CD4-positive, CD25-positive, alpha-beta regulatory T cell (primary cell): ENCODE results near the gene TTC8. TPM values are rescaled to one million over a fixed set of nuclear protein-coding genes. Genes with fewer than 3 reads are reported as not detected.

Experiments used
- ATAC-seq, 2 donors: fragments of 150-1000 bp; cut with Tn5 transposase; one replicate each; pipeline ENCODE4 v1.10.0; 2021; ENCODE audit warnings: low read depth in 2 of 2, moderate number of reproducible peaks in 2 of 2, moderate library complexity in 1 of 2
- DNase-seq, 3 donors: peaks; one replicate each; pipeline versions ENCODE4 v3.0.0 to v3.0.0-alpha.2; 2012 to 2022; ENCODE audit warnings: mixed read lengths in 1 of 3
- H3K27ac ChIP-seq: one replicate; pipeline ENCODE4 v1.7.0; 2013; ENCODE audit warnings: mild to moderate bottlenecking, low read length; ENCODE audit not compliant: insufficient read depth, poor library complexity, severe bottlenecking
- H3K27me3 ChIP-seq: one replicate; pipeline ENCODE4 v1.7.0; 2013; ENCODE audit warnings: low read length; ENCODE audit not compliant: control insufficient read depth, insufficient read depth
- H3K36me3 ChIP-seq: one replicate; pipeline ENCODE4 v1.7.0; 2013; ENCODE audit warnings: mild to moderate bottlenecking, low read length, moderate library complexity; ENCODE audit not compliant: control insufficient read depth, insufficient read depth
- H3K4me1 ChIP-seq: 2 replicates; pipeline ENCODE4 v1.7.0; 2013; ENCODE audit warnings: mild to moderate bottlenecking, low read length; ENCODE audit not compliant: insufficient read depth, control insufficient read depth, poor library complexity, severe bottlenecking
- H3K4me3 ChIP-seq: one replicate; pipeline ENCODE4 v1.7.0; 2013; ENCODE audit warnings: low read depth, mild to moderate bottlenecking, low read length, moderate library complexity
- H3K9me3 ChIP-seq, 2 experiments: 1 replicate in 1 of 2; 2 replicates in 1 of 2; pipeline ENCODE4 v1.7.0; 2013; ENCODE audit warnings: low read length in 2 of 2, mild to moderate bottlenecking in 1 of 2, moderate library complexity in 1 of 2; ENCODE audit not compliant: control insufficient read depth in 2 of 2
- H3K27ac Mint-ChIP-seq, 3 donors: one replicate each; pipeline ENCODE4 v1.8.0; 2020 to 2022; ENCODE audit warnings: mild to moderate bottlenecking in 3 of 3, mixed read lengths in 3 of 3, moderate library complexity in 2 of 3
- H3K27me3 Mint-ChIP-seq: one replicate; pipeline ENCODE4 v1.8.0; 2022; ENCODE audit warnings: mild to moderate bottlenecking, mixed read lengths
- H3K36me3 Mint-ChIP-seq: one replicate; pipeline ENCODE4 v1.8.0; 2020; ENCODE audit warnings: mixed read lengths
- H3K4me1 Mint-ChIP-seq, 4 donors: one replicate each; pipeline ENCODE4 v1.8.0; 2020 to 2022; ENCODE audit warnings: mixed read lengths in 4 of 4, mild to moderate bottlenecking in 1 of 4
- H3K4me3 Mint-ChIP-seq, 4 donors: one replicate each; pipeline ENCODE4 v1.8.0; 2020 to 2022; ENCODE audit warnings: mild to moderate bottlenecking in 4 of 4, mixed read lengths in 4 of 4, moderate library complexity in 3 of 4
- H3K9me3 Mint-ChIP-seq, 7 donors: one replicate each; pipeline ENCODE4 v1.8.0; 2020 to 2022; ENCODE audit warnings: mixed read lengths in 7 of 7, mild to moderate bottlenecking in 3 of 7, moderate library complexity in 2 of 7
- polyA plus RNA-seq, 4 donors: library from polyadenylated mRNA; unstranded; fragments of 300-500 nt; fragmentation: Illumina TruSeq; gene quantifications; one replicate each; pipeline ENCODE4 v1.2.3, GENCODE V29; 2021
- total RNA-seq: library from RNA; stranded (reverse); gene quantifications from one replicate; pipeline ENCODE4 v1.2.3, GENCODE V29; 2022

Gene TTC8
- total and polyA plus RNA-seq, 5 donors from 2014 or later, result 0.63 to 2.0 (median 0.79) TPM; not detected in 1

DNA sequence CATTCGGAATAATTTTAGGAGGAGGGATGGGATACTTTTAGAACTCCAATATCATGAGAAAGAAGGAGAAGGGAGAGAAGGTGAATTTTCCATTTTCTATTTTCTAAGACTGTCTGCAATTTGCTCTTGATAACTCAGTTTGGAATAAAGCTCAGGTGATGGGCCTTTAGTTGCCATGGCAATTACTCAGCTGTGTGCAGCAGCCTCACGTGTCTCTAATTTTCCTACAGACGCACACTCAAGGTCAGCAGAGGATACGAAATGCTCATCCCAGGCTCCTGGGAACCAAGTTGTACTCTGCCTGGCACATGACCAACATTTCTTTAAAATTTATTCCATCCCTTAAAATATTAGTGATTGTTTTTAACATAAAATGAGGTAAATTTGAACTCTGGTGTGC, 76.7 kb downstream of the TTC8 start:
- Mint-ChIP-seq H3K27ac (no peak overlapping the region), H3K4me1 (no peaks in the 10 kb centered on the region), H3K36me3 (no peaks in the 10 kb centered on the region), H3K4me3 (no peak overlapping the region), H3K9me3 (no peaks in the 10 kb centered on the region), H3K27me3 (peaks cover 12% of the 10 kb centered on the region)
- peaks cover 0 to 4% of the 10 kb centered on the region in 2 experiments for H3K9me3 ChIP-seq
- peaks cover 2% of the 10 kb centered on the region for H3K27me3 ChIP-seq
- no peak overlapping the region for H3K27ac ChIP-seq
- H3K4me3 ChIP-seq, result no peak overlapping the region
- DNase-seq (no peak), ATAC-seq (no peak)
- no peaks in the 10 kb centered on the region for H3K36me3 ChIP-seq
- no peaks in the 10 kb centered on the region for H3K4me1 ChIP-seq

DNA sequence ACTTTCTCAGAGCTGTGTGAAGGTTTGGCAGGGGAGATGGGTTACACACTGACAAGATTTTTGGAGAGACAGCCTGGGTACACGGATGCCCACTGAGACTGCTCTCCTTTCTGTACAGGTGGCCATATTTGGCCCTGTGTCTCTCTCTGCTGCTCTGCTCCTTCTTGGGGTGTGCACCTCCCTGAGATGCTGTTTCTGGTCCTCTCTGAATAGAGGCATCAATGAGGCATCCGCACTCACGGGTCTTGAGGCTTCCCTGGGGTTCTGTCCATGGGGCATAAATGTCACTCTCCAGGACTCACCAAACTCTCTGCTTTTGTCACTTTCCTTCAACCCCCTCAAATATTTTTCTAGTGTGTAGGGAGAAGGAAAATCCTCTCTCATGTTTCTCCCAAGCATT, 77.5 kb downstream of the TTC8 start:
- no peaks in the 10 kb centered on the region for H3K9me3 Mint-ChIP-seq
- ATAC-seq (no peak), DNase-seq (no peak)
- Histone ChIP-seq H3K9me3 (peaks cover 0 to 4% of the 10 kb centered on the region in 2 experiments), H3K36me3 (no peaks in the 10 kb centered on the region), H3K27me3 (peaks cover 2% of the 10 kb centered on the region), H3K4me1 (no peaks in the 10 kb centered on the region), H3K4me3 (no peak overlapping the region), H3K27ac (no peak overlapping the region)
- no peaks in the 10 kb centered on the region for H3K36me3 Mint-ChIP-seq
- H3K4me3 Mint-ChIP-seq, result no peak overlapping the region
- H3K27me3 Mint-ChIP-seq, result peaks cover 12% of the 10 kb centered on the region
- no peaks in the 10 kb centered on the region for H3K4me1 Mint-ChIP-seq
- H3K27ac Mint-ChIP-seq, result no peak overlapping the region

DNA sequence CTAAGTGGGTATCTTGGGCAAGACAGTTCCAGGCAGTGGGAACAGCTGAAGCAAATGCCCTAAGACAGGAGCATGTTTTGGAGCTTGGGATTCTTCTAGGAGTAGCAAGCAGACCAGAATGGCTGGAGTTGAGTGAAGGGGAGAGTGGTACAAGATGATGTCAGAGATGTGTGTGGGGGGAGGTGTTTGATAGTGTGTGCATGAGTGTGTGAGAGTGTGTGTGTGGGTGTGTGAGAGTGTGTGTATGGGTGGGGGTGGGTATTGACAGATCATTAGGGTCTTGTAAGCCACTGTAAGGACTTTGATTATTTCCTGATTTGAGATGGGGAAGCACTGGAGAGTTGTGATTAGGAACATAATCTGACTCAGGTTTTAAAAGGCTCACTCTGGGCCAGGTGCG, 78.4 kb downstream of the TTC8 start:
- Mint-ChIP-seq H3K27me3 (peaks cover 12% of the 10 kb centered on the region), H3K4me1 (no peaks in the 10 kb centered on the region), H3K27ac (no peak overlapping the region), H3K9me3 (peaks cover 0 to 2% (median 0%) of the 10 kb centered on the region in 7 donors), H3K4me3 (no peak overlapping the region), H3K36me3 (no peaks in the 10 kb centered on the region)
- Histone ChIP-seq H3K27ac (no peak overlapping the region), H3K36me3 (no peaks in the 10 kb centered on the region), H3K4me1 (no peaks in the 10 kb centered on the region), H3K9me3 (peaks cover 0 to 4% of the 10 kb centered on the region in 2 experiments), H3K27me3 (peaks cover 2% of the 10 kb centered on the region), H3K4me3 (no peak overlapping the region)
- no peak for ATAC-seq
- no peak for DNase-seq

DNA sequence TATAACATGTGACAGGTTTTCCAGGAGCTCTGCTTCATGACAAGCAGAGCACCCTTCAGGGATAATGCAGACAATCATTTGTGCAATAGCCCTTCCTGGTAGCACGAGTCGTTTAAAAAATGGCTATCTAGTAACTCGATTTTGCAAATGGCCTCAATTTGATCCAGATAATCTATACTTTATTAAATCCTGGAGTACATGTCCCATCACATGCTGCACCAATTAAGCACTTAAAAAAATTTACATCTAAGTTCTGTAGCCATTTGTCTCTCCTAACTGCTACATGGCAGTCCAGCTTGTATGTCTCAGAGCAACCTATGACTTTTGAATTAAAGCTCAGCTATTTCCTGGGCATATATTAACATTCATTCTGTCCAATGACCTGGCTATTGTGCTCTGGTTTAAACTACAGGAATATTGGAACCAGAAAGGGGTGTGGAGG, 79.8 kb downstream of the TTC8 start:
- Mint-ChIP-seq H3K4me1 (no peaks in the 10 kb centered on the region), H3K36me3 (no peaks in the 10 kb centered on the region), H3K4me3 (no peak overlapping the region), H3K27ac (no peak overlapping the region), H3K9me3 (peaks cover 0 to 9% (median 0%) of the 10 kb centered on the region in 7 donors), H3K27me3 (peaks cover 12% of the 10 kb centered on the region)
- DNase-seq (no peak), ATAC-seq (no peak)
- Histone ChIP-seq H3K27me3 (peaks cover 2% of the 10 kb centered on the region), H3K4me1 (no peaks in the 10 kb centered on the region), H3K4me3 (no peak overlapping the region), H3K9me3 (peaks cover 0 to 4% of the 10 kb centered on the region in 2 experiments), H3K27ac (no peak overlapping the region), H3K36me3 (no peaks in the 10 kb centered on the region)

DNA sequence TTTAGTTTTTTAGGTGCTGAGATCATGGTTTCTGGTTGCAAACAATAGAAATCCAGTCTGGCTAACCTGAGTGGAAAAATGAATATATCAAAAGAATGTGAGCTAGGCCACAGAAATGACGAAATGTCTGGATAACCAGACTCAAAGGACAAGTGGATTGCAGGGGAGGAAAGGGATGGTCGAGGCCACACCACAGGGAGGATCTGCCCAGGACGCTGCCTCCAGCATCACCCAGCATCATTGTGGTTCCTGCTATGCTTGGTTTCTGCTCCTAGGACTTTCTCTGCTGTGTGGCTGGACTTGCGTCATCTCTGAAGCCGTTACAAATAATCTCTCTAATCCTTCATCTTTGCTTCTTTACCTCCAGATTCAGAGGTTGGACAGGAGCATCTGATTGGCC, 80.4 kb downstream of the TTC8 start:
- no peaks in the 10 kb centered on the region for H3K4me1 ChIP-seq
- no peak overlapping the region for H3K4me3 ChIP-seq
- Mint-ChIP-seq H3K9me3 (peaks cover 0 to 9% (median 0%) of the 10 kb centered on the region in 7 donors), H3K27me3 (peaks cover 12% of the 10 kb centered on the region), H3K27ac (no peak overlapping the region), H3K36me3 (no peaks in the 10 kb centered on the region), H3K4me1 (no peaks in the 10 kb centered on the region), H3K4me3 (no peak overlapping the region)
- no peak overlapping the region for H3K27ac ChIP-seq
- H3K9me3 ChIP-seq, result peaks cover 0 to 4% of the 10 kb centered on the region in 2 experiments
- H3K36me3 ChIP-seq, result no peaks in the 10 kb centered on the region
- H3K27me3 ChIP-seq, result peaks cover 2% of the 10 kb centered on the region
- no peak for DNase-seq
- no peak for ATAC-seq

DNA sequence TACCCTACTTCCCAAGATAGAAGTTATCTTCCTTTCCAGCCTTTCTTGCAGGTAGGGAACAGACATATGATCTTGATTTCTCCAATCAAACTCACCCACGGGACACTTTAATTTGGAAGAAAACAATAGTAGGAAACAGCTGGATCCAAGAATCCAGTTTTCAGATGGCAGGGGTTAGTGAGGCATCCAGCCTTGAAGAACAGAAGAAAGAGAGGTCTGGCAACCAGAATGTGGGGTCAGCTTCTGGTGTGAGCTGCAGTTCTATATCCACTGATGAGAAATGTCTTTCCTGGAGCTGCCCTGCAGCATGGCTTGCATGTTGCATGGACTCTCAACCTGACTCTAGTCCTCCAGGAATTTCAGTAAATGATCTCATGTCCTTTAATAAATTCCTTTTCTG, 83.8 kb downstream of the TTC8 start:
- Mint-ChIP-seq H3K36me3 (no peaks in the 10 kb centered on the region), H3K27ac (no peak overlapping the region), H3K4me3 (no peak overlapping the region), H3K27me3 (peaks cover 7% of the 10 kb centered on the region), H3K9me3 (peaks cover 0 to 9% (median 0%) of the 10 kb centered on the region in 7 donors), H3K4me1 (no peaks in the 10 kb centered on the region)
- Histone ChIP-seq H3K27me3 (no peaks in the 10 kb centered on the region), H3K4me1 (no peaks in the 10 kb centered on the region), H3K4me3 (no peak overlapping the region), H3K9me3 (peaks cover 0 to 4% of the 10 kb centered on the region in 2 experiments), H3K27ac (no peak overlapping the region), H3K36me3 (no peaks in the 10 kb centered on the region)
- no peak for DNase-seq
- no peak for ATAC-seq

DNA sequence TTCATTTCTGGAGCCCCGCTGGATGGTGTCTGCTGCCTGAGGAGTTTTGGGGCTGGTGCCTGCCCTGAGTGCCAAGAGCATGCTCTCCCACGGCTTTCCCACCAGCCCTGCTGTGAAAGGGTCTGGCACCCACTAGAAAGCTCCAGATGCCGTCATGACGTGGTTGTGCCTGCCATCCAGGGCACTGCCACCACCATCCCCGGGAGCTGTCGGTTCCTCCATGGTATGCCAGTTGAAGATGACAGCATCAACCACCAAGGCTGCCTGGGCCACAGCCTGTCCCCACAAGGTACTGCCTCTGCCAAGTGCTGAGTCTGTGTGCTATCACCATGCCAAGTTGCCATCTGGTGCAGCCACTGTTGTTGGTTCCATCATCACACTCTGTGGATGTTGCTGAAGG, 85.9 kb downstream of the TTC8 start:
- H3K4me3 ChIP-seq, result no peak overlapping the region
- H3K36me3 ChIP-seq, result no peaks in the 10 kb centered on the region
- H3K27me3 ChIP-seq, result peaks cover 7% of the 10 kb centered on the region
- H3K4me1 Mint-ChIP-seq, result no peaks in the 10 kb centered on the region
- H3K27me3 Mint-ChIP-seq, result no peaks in the 10 kb centered on the region
- H3K9me3 Mint-ChIP-seq, result peaks cover 0 to 11% (median 0%) of the 10 kb centered on the region in 7 donors
- DNase-seq, result no peak
- no peak overlapping the region for H3K4me3 Mint-ChIP-seq
- peaks cover 0 to 4% of the 10 kb centered on the region in 2 experiments for H3K9me3 ChIP-seq
- H3K36me3 Mint-ChIP-seq, result no peaks in the 10 kb centered on the region
- no peaks in the 10 kb centered on the region for H3K4me1 ChIP-seq
- no peak for ATAC-seq
- H3K27ac Mint-ChIP-seq, result no peak overlapping the region
- H3K27ac ChIP-seq, result no peak overlapping the region

DNA sequence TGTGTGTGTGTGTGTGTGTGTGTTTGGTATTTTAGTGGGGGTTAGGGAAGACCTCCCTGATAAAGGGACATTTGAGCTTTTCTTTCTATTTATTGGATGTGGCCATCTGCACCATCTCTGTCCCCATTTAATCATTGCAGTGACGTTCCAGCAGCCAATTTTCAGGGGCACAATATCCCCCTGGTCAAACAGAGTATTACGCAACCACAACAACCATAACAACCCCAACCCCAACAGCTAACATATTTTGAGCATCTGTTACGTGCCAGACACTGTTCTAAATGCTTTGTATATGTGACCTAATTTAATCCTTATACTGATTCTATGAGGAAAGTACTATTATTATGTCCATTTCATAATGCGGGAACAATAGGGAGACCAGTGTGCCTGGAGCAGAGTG, 87.4 kb downstream of the TTC8 start:
- ATAC-seq (no peak), DNase-seq (no peak)
- H3K36me3 Mint-ChIP-seq, result no peaks in the 10 kb centered on the region
- Histone ChIP-seq H3K27me3 (peaks cover 7% of the 10 kb centered on the region), H3K27ac (no peak overlapping the region), H3K36me3 (no peaks in the 10 kb centered on the region), H3K4me3 (no peak overlapping the region), H3K9me3 (no peaks in the 10 kb centered on the region), H3K4me1 (no peaks in the 10 kb centered on the region)
- H3K27ac Mint-ChIP-seq, result no peak overlapping the region
- H3K4me1 Mint-ChIP-seq, result no peaks in the 10 kb centered on the region
- no peaks in the 10 kb centered on the region for H3K27me3 Mint-ChIP-seq
- H3K4me3 Mint-ChIP-seq, result no peak overlapping the region
- H3K9me3 Mint-ChIP-seq, result peaks cover 0 to 11% (median 2%) of the 10 kb centered on the region in 7 donors
